Ramos (cell line): Measurements from ENCODE around the gene CA6.
"Not testable (repeated sequence)": the region's sequence is repeated elsewhere in the genome, so short reads cannot be mapped to it uniquely, and the experiment has no call there.

Experiments used
- in situ Hi-C: fragments of 300-500 bp; cut with MboI; formaldehyde crosslinking; loops from one replicate; pipeline ENCODE4 v1.14.3; 2022; ENCODE audit warnings: low sequenced_read_pairs; ENCODE audit not compliant: unreplicated experiment

The CA6 gene

DNA sequence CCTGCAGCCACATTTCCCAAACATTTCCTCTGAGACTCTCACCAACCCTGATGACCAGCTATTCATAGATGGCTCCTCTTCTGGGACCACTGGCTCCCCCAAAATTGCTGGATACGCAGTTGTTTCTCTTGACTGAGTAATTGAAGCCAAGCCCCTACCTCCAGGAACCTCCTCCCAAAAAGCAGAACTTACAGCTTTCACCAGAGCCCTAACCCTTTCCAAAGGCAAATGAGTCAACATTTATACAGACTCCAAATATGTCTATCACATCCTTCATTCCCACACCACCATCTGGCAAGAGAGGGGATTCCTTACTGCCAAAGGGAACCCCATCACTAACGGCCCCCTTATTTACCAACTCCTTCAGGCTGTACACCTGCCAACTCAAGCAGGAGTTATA is 20.3 kb upstream of the CA6 start:
- in situ Hi-C loops: loop anchor here (10.0 kb wide), 1 partner anchor 179 kb away; no protein-coding TSS in a partner anchor

DNA sequence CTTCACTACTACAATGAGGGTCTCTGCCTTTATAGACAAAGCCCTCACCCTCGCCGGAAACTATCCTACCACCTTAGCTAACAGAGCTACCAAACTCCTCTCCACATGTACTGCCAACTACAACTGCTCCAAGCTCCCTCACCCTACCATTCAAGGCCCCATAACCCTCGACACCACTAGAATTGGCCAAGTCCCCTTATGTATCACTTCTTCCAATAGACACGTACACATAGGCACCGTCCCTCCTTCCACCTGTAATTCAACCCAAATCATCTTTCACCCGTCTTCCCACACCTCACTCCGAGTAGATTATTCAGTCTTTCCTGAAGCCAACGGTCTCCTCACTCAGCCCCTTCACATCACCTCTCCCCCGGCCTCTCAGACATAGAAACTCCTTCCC is 19.7 kb upstream of the CA6 start:
- in situ Hi-C loops: loop anchor here (10.0 kb wide), 1 partner anchor 179 kb away; no protein-coding TSS in a partner anchor

DNA sequence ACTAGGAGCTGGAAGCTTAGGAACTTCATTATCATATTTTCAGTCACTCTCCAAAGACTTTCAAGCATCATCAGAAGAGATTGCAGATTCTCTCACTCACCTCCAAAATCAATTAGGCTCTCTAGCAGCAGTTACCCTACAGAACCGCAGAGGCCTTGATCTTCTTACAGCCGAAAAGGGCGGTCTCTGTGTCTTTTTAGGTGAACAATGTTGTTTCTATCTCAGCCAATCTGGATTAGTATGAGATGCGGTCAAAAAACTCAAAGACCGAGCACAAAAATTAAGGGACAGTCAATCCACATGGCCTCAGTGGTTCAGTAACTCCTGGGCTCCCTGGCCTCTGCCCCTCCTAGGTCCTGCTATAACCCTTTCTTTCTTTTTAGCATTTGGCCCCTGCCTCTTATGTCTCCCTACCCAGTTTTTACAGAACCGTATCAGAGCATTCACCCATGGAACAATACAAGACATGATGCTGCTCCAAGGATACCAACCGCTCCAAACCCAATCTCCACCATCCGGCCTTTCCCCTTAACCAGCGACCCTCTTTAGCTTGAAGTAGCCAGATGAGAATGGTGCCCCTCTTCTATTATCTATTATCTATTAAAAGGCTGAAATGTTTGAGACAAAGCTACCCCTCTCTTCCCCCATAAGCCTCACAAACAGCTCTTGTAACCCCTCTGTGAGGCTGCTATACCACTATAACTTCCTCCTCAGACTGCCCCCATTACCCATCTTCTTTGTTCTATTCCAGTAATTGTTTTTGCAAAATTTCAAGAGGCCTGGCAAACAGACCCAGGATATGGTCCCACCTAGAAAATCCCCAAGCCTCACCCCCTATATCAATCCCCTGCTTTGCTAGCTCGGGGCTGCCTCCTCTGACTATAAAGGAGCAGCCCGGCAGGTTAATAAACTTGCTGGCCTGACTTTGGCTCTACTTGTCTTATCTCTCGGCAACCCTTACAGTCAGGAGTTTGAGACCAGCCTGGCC is 18.7 kb upstream of the CA6 start:
- in situ Hi-C loops: loop anchor here (10.0 kb wide), 1 partner anchor 178 kb away; no protein-coding TSS in a partner anchor

DNA sequence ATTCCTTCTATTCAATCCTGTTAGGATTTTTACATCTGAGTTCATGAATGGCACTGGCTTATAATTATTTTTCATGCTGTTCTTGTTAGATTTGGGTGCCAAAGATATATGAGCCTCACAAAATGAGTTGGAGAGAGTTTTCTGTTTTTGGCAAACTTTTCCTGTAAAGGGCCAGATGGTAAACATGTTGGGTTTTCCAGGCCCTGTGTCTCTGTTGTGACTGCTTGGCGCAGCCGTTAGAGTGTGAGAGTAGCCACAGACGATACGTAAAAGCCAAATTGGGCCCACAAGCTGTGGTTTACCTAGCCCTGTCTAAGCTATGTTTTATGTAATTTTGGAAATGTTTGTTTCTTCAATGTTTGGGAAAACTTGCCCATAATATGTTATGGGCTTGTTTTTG is 15.6 kb upstream of the CA6 start:
- in situ Hi-C loops: no loop called here

DNA sequence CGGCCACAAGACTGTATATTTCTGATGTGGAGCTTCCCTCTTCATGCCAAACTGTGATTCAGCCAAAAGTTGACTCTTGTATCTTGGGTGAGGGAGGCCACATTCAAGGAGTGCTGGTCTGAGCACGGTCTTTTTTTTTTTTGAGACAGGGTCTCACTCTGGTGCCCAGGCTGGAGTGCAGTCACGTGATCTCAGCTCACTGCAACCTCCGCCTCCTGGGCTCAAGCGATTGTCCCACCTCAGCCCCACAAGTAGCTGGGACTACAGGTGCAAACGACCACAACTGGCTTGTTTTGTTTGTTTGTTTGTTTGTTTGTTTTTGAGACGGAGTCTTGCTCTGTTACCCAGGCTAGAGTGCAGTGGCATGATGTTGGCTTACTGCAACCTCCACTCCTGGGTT is 8.6 kb upstream of the CA6 start:
- in situ Hi-C loops: not testable (repeated sequence)

DNA sequence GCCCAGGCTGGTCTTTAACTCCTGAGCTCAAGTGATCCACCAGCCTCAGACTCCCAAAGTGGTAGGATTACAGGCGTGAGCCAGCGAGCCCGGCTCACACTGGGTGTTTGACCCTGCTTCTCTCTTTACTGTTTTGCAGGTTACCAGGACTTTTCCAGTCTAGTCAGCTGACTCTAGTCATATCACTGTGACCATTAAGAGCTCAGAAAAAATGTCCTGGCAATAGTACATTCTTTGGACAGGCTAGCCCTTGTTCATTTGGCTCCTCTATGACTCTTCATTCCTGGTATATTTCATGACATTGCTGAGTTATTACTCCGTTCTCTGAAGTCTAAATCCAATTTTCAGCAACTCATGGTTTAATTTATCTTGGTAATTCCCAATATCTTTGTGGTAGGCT is 8.0 kb upstream of the CA6 start:
- in situ Hi-C loops: no loop called here

DNA sequence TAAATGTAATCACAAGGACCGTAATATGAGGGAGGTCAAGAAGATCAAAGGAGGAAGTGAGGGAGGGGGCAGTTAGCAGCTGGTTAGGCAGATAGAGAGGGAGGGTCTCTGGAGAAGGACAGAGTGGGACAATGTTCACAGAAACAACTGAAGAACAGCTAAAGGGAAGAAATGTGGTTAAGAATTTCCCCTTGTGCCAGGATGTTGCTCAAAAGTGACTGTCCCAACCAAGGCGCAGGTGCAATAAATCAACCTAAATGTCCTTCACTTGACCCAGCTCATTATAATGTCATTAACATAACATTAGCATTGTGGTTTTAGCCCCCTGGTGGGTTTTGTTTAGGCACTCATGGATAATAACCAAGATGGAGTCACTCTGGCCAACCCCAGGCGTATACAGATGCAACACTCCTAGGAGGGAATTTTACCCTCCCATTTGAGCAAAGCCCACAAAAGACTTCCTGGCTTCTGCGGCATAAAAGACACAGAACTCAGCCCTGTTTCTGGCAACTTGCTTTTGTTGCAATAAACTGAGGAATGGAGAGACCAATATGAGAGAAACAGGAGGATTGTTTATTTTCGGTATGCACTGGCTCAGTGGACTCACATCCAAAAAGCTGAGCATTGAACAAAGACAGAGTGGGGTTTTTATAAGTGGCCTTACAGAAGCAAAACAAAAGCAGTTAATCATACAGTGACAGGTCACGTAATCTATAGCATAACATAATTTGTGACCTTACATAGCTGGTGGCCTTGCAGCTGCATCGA is 7.3 kb upstream of the CA6 start:
- in situ Hi-C loops: no loop called here

DNA sequence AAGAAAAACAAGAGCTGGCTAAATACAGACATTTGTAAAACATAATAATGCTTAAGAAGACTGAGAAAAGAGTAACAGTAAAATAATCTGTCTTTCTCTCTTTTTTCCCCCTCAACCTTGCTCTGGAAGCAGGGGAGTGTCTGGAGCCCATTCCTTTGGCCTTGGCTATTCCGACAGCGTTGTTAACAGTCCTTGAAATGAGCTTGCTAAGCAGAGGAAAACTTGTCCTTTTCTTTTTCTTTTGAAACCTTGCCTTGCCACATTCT is 6.7 kb upstream of the CA6 start:
- in situ Hi-C loops: no loop called here

DNA sequence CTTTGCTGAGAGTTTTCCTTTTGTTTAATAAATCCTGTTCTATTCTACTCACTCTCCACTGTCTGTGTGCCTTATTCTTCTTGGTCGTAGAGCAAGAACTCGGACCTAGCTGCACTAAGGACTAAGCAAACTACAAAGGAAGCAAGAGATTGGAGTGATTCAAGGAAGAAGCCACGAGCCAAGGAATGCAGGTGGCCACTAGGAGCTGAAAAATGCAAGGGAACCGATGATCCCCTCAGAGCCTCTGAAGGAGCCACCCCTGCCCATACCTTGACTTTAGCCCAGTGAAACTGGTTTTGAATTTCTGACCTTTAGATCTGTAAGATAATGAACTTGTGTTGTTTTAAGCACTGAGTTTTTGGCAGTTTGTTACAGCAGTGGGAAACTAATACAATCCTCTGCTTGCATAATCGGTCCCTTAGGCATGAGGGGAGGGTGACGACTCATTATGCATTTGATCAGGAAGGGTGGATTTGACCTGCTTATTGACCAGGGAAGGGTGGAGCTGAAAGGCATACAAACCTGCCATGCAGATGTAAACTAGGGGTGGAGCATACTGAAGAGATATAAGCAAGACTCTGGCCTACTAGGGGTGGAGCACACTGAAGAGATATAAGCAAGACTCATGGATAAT is 6.2 kb upstream of the CA6 start:
- in situ Hi-C loops: no loop called here

DNA sequence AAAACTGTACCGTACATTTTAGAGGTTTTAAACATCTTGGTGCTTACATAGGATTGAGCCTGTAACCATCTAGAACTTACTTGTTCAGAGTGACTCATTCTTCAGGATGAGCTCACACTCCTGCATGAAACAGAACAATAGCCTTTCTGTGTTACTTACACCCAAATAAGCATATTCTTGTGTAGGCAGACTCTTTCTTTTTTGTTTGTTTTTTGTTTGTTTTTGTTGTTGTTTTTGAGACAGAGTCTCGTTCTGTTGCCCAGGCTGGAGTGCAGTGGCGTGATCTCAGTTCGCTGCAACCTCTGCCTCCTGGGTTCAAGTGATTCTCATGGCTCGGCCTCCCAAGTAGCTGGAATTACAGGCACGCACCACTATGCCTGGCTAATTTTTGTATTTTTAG is 3.8 kb upstream of the CA6 start:
- in situ Hi-C loops: no loop called here

DNA sequence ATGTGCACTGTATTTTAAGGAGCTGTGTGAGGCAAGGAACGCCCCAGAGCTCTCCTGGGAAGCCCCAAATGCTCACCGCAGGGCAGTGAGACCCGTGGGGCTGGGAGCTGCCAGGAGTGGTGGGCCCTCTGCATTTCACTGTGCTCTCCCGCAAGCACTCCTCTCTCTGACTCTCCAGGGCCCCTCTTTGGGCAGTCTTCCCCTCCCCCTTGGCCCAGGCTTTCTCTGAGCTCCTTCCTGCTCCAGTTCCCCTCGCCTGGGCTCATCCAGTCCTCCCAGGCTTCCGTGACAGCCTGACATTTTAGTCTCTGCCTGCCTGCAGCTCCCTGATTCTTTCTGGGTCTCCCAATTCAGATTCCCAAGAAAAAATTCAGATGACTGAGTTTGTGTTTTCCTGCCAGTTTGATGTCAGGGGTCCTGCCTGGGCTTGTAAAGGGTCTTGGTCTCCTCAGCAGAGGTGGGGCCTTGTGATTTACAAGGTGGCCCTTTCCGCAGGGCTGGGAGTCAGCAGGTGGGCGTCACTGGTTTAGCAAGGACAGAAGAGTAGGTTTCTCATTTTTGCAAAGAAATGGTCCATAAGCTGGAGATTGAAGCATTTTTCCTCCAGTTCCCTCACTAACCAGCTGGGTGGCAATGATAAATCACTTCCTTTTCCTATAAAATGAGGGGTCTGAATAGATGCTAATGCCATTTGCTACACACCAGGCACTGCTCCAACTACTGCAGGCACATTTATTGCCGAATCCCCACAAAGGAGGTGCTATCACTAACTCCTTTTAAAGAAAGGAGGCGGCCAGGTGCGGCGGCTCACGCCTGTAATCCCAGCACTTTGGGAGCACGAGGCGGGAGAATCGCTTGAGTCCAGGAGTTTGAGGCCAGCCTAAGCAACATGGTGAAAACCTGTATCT is 1.9 kb upstream of the CA6 start:
- in situ Hi-C loops: no loop called here

DNA sequence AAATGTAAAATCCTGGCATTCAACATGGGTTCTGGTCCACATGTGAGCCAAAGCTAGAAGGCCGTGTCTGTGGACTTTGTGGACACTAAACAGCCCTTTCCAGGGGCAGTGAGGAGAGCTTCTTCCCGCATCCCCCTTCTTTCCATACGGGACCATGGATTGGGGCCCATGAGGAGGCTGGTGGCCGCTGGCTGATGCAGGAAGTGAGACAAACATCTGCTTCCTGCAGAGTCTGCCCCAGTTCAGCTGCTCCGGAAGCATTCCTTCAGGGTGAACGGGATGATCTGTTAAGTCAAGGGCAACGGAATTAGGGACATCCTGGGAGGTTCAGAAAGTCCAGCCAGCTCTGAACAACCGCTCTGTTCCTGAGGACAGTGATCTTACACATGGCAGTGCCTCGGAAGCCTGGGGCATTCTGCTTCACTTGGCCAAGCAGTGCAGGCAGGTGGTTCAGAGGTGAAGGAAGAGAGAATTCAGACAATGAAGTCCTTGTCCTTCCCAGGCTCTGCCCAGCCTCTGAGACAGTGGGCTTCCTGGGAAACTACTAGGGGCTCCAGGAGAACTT is 1.5 kb downstream of the CA6 start:
- in situ Hi-C loops: no loop called here

DNA sequence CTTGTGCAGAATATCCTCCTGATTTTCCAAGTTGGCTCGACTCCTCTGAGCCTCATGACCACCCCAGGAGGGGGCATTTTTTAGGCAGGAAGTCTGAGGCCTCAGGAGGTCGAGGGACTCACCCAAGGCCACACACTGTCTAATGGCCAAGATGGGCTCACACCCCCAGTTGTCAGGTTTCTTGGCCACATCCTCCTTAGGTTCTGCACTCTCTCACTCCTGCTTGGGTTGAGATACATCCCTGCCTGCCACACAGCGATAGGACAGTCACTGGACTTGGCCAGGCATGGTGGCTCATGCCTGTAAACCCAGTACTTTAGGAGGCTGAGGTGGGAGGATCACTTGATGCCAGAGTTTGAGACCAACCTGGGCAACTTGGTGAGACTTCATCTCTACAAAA is 4.6 kb downstream of the CA6 start:
- in situ Hi-C loops: no loop called here

DNA sequence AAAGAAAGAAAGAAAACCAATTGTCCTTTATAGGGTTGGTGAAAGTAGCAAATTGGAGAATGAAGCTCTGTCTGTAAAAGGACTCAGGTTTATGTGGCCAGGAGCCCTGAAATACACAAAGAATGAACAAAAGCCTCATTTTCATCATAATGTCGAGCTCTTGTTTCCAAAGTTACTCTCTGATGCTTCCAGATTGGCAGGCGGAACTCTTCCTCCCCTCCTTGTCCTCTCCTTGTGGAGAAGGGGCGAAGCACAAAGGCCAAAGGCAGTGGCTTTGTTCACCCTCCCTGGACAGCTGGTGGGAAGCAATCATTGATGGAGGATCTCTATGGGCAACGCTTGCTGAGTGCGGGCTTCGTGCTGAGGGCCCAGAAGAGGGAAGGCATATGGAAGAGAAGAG is 5.6 kb downstream of the CA6 start:
- in situ Hi-C loops: no loop called here

DNA sequence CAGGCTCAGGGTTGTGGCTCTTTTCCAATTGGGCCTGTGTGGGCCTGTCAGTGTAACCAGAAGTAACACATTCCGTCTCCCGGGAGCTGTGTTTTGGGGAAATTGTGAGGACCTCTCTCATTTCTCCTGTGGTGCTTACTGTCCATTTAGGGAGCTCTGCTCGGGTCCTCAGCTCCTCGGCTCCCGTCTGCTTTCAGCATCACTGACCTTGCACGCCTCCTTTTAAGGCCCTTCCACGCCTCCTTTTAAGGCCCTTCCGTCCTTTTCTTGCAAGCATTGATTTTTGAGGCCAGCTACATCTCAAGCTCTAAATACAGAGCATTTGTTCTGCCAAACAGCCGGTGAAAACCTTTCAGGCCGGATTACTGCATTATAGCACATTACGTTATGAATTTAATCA is 9.7 kb downstream of the CA6 start:
- in situ Hi-C loops: no loop called here

DNA sequence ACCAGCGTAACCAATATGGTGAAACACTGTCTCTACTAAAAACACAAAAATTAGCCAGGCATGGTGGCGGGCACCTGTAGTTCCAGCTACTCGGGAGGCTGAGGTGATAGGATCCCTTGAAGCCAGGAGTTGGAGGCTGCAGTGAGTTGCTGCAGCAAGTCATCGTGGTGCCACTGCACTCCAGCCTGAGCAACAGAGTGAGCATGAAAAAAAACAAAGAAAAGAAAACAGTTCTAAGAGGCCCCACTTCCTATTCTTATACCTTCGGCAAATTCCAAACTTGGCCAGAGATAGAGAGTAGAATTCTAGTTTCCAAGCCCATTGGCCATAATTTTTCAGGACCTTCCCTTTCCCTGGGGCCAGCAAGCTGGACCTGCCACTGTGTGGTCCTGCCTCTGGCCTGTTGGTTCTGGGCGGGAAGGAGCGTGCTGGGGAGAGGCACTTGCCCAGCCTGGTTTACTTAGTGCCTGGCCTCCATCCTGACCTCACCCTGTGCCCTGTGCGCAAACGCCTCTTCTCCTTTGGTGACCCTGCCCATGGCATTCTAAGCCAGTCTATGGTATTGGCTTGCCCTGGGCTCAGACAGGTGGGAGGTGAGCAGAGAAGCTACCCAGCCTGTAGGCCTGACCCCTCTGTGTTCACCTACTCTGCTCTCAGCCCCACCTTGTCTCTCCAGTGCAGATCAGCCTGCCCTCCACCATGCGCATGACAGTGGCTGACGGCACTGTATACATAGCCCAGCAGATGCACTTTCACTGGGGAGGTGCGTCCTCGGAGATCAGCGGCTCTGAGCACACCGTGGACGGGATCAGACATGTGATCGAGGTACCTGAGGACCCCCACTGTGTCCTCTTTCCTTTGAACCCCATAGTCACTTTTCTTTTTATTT is 11.0 kb downstream of the CA6 start:
- in situ Hi-C loops: no loop called here

DNA sequence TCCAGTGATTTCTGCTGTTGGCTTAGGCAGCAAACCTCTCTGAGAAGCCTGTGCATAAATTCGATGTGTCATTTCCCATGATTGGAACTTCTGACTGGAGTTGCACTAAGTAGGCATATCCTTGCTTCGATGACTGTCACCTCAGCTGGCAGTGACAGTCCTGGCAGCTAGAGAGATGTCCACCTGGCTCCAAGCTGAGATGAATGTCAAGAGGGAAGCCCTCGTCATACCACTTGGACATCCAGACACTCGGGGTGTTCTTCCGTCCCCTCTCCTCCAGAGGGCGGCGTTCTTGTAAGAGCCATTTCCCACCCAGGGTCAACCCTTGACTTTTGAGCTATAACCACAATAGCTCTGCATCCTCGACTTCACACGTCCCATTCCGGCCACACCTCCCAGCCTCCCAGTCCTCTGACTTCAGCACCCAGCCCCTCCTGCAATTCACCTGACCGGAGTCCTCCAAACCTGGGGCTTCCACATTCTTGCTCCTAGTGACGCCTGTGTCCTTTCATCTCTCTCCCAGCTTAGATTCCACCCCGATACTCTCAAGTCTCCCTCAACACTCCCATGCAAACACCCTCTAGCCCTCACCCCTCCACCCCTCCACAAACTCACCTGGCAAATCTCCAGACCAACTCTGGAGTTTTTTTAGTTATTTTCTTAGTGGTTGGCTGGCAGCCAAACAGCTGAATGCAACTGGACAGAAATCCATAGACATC is 17.3 kb downstream of the CA6 start:
- in situ Hi-C loops: no loop called here

DNA sequence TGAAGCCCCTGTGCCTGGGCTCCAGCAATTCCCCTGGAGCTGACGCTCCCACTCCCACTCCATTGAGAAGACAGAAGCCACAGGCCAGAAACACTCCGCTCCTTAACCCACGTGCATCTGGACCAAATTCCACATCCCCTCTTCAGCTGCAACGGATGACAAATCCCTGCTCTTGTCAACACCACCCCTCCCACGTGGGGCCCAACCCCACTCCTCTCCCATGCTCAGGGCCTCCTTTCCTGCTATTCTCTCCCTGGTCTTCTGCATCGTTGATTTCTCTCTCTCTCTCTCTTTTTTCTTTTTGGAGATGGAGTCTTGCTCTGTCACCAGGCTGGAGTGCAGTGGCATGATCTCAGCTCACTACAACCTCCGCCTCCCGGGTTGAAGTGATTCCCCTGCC is 18.3 kb downstream of the CA6 start:
- in situ Hi-C loops: no loop called here
